Panc1 (cell line): Measurements from ENCODE around the gene DSCAM. TPM values are rescaled to one million over a fixed set of nuclear protein-coding genes. Genes with fewer than 3 reads are reported as not detected.

Experiments used
- ATAC-seq: fragments of 200-7000 bp; cut with Tn5 transposase; 2 replicates; pipeline ENCODE4 v1.9.1; 2020; ENCODE audit warnings: mild to moderate bottlenecking, moderate library complexity
- BruUV-seq: library from RNA; stranded (reverse); fragments of 400-500 nt; replicated peaks from 2 replicates; lab custom pipeline; 2021; lab: Mats Ljungman, UMichigan
- CTCF ChIA-PET: fragments of 300-600 bp; sonication (Branson Sonifier 250); formaldehyde crosslinking; loops from one replicate; lab custom pipeline; 2022; ENCODE audit warnings: antibody characterized with exemption; lab: Charles Lee
- POLR2A ChIA-PET: fragments of 300-600 bp; sonication (Branson Sonifier 250); formaldehyde crosslinking; loops from one replicate; lab custom pipeline; 2022; ENCODE audit warnings: antibody characterized with exemption; lab: Charles Lee
- DNase-seq: peaks from one replicate; pipeline ENCODE4 v3.0.0-alpha.2; 2010; ENCODE audit warnings: low read depth, low spot score
- H3K27ac ChIP-seq: 2 replicates; pipeline ENCODE4 v1.5.1; 2011; ENCODE audit warnings: mild to moderate bottlenecking, low read length, inconsistent platforms
- H3K27me3 ChIP-seq: fragments of 200-500 bp; sonication (Bioruptor generic); 2 replicates; pipeline ENCODE4 v1.6.0; 2014; ENCODE audit warnings: low read length, inconsistent platforms; ENCODE audit not compliant: control insufficient read depth, insufficient read depth
- H3K36me3 ChIP-seq: fragments of 200-500 bp; sonication (Bioruptor generic); 2 replicates; pipeline ENCODE4 v1.5.1; 2014; ENCODE audit warnings: inconsistent platforms, mild to moderate bottlenecking, low read length, moderate library complexity; ENCODE audit not compliant: control insufficient read depth, insufficient read depth
- H3K4me1 ChIP-seq: 2 replicates; pipeline ENCODE4 v1.5.1; 2011; ENCODE audit warnings: inconsistent platforms, mild to moderate bottlenecking, low read length, moderate library complexity; ENCODE audit not compliant: control insufficient read depth, insufficient read depth
- H3K4me3 ChIP-seq, 2 experiments: 2 replicates each; pipeline ENCODE4 v1.5.1; 2011 to 2012; ENCODE audit warnings: low read depth in 2 of 2, low read length in 2 of 2, mild to moderate bottlenecking in 2 of 2, inconsistent platforms in 1 of 2, moderate library complexity in 1 of 2
- H3K9me3 ChIP-seq: fragments of 200-500 bp; sonication (Bioruptor generic); 2 replicates; pipeline ENCODE4 v1.5.1; 2014; ENCODE audit warnings: low read depth, mild to moderate bottlenecking, inconsistent platforms, low read length, moderate library complexity; ENCODE audit not compliant: control insufficient read depth, insufficient read depth
- CTCF ChIP-seq: fragments of 450-650 bp; IDR thresholded peaks from 2 replicates; pipeline ENCODE4 v1.5.1; 2017; ENCODE audit warnings: mild to moderate bottlenecking
- POLR2AphosphoS5 ChIP-seq: IDR thresholded peaks from 2 replicates; pipeline ENCODE4 v1.6.1; 2012; ENCODE audit warnings: mild to moderate bottlenecking, low read depth, low read length, moderate library complexity
- SIN3A ChIP-seq: IDR thresholded peaks from 2 replicates; pipeline ENCODE4 v1.6.1; 2012; ENCODE audit warnings: low read depth, mild to moderate bottlenecking, low read length, moderate library complexity, borderline replicate concordance; ENCODE audit not compliant: insufficient read depth
- TCF7L2 ChIP-seq: IDR thresholded peaks from 2 replicates; pipeline ENCODE4 v1.6.1; 2011; ENCODE audit warnings: mild to moderate bottlenecking, low read depth, low read length, inconsistent platforms
- in situ Hi-C: cut with HindIII; loops from 2 replicates; pipeline ENCODE4 v1.10.0; 2016; ENCODE audit warnings: low sequenced_read_pairs, low pct_unique_long_range_greater_than_20kb
- intact Hi-C: fragments of 100-400 bp; cut with micrococcal nuclease; formaldehyde crosslinking; loops from one replicate; pipeline ENCODE4 v1.10.0; 2022; ENCODE audit not compliant: unreplicated experiment
- total RNA-seq: library from RNA; stranded (reverse); gene quantifications from one replicate; pipeline ENCODE4 v1.2.1, GENCODE V29; 2021; ENCODE audit not compliant: unreplicated experiment
- TF ChIP-seq, protein P1 (sequence below), 2 experiments: IDR thresholded peaks; 2 replicates each; pipeline ENCODE4 v1.6.1; 2011 to 2012; ENCODE audit warnings: low read depth in 2 of 2, control low read depth in 1 of 2, low read length in 1 of 2, mild to moderate bottlenecking in 1 of 2, moderate library complexity in 1 of 2; ENCODE audit not compliant: insufficient read depth in 1 of 2

Gene DSCAM
- total RNA-seq, 1 experiment from 2014 or later: not detected

- no peaks in the 10 kb centered on the region for H3K9me3 ChIP-seq
- ChIA-PET CTCF (no interaction called here), POLR2A (no interaction called here)
- BruUV-seq: no TSS peak
- TF ChIP-seq CTCF (no peak), TCF7L2 (no peak)
- no peak overlapping the region for H3K4me3 ChIP-seq
- no peak for DNase-seq
- intact Hi-C loops: no loop called here
- no peak overlapping the region for H3K27ac ChIP-seq
- ATAC-seq: no peak
- H3K36me3 ChIP-seq: no peaks in the 10 kb centered on the region
- H3K4me1 ChIP-seq: no peaks in the 10 kb centered on the region
- H3K27me3 ChIP-seq: no peaks in the 10 kb centered on the region
- in situ Hi-C loops: no loop called here
These were observed 221.0 kb downstream of the DSCAM start for GRCh38 chr21:40625991-40626390.

DNA sequence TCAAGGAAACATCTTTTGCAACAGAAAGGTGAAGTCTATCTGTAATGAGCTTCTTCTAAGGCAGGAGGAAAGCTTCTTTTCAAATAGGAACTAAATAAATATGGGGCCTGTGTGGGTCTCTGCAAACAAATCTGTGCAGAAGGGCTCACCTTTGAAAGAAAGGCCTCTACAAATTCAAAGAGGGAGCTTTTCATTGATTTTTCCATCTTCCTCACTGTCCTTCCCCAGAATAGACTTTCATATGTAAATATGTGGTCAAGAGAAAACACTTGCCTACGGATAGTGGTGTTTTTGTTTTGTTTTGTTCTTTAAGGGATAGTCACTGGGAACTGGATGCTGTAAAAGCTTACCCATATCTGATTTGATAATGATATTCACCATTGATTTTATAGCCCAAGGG, 223.4 kb downstream of the DSCAM start:
- H3K27me3 ChIP-seq: no peaks in the 10 kb centered on the region
- no peaks in the 10 kb centered on the region for H3K36me3 ChIP-seq
- no peaks in the 10 kb centered on the region for H3K4me1 ChIP-seq
- in situ Hi-C loops: no loop called here
- no TSS peak for BruUV-seq
- ATAC-seq: no peak
- intact Hi-C loops: no loop called here
- POLR2A ChIA-PET: no interaction called here
- H3K4me3 ChIP-seq: no peak overlapping the region
- no peaks in the 10 kb centered on the region for H3K9me3 ChIP-seq
- TF ChIP-seq CTCF (no peak), SIN3A (no peak)
- CTCF ChIA-PET: no interaction called here
- no peak for DNase-seq
- no peak overlapping the region for H3K27ac ChIP-seq

DNA sequence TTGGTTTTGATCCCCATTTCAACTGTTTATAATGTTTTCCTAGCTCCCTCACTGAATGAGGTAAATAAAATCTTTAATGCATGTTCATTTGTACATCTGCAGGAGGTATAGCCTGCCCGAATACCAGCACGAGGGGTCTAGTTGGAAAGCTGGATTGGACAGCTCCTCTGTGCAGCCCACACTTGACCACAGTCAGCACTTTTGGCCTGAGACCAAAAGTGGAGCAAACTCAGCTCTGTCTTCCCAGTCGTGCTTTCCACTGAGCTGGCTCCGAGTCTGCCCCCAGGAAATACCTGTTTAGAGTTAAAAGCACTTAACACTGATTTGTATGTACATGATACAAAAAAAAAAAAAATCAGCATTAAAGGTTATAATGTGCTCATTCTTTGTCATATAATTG, 224.4 kb downstream of the DSCAM start:
- no peak overlapping the region for H3K27ac ChIP-seq
- ChIA-PET POLR2A (no interaction called here), CTCF (no interaction called here)
- no TSS peak for BruUV-seq
- DNase-seq (no peak), ATAC-seq (no peak)
- in situ Hi-C loops: no loop called here
- no peak for TF ChIP-seq CTCF
- TF ChIP-seq, protein P1, sequence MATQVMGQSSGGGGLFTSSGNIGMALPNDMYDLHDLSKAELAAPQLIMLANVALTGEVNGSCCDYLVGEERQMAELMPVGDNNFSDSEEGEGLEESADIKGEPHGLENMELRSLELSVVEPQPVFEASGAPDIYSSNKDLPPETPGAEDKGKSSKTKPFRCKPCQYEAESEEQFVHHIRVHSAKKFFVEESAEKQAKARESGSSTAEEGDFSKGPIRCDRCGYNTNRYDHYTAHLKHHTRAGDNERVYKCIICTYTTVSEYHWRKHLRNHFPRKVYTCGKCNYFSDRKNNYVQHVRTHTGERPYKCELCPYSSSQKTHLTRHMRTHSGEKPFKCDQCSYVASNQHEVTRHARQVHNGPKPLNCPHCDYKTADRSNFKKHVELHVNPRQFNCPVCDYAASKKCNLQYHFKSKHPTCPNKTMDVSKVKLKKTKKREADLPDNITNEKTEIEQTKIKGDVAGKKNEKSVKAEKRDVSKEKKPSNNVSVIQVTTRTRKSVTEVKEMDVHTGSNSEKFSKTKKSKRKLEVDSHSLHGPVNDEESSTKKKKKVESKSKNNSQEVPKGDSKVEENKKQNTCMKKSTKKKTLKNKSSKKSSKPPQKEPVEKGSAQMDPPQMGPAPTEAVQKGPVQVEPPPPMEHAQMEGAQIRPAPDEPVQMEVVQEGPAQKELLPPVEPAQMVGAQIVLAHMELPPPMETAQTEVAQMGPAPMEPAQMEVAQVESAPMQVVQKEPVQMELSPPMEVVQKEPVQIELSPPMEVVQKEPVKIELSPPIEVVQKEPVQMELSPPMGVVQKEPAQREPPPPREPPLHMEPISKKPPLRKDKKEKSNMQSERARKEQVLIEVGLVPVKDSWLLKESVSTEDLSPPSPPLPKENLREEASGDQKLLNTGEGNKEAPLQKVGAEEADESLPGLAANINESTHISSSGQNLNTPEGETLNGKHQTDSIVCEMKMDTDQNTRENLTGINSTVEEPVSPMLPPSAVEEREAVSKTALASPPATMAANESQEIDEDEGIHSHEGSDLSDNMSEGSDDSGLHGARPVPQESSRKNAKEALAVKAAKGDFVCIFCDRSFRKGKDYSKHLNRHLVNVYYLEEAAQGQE (IDR thresholded peaks at IDR 0.05; ENCODE audit: insufficient read depth in 1 of 2, low read depth in 2 of 2, low read length in 1 of 2): no peak
- TF ChIP-seq POLR2AphosphoS5: no peak
- TF ChIP-seq TCF7L2: no peak
- no peak for TF ChIP-seq SIN3A
- H3K4me3 ChIP-seq: no peak overlapping the region
- H3K27me3 ChIP-seq: no peaks in the 10 kb centered on the region
- H3K36me3 ChIP-seq: no peaks in the 10 kb centered on the region
- intact Hi-C loops: no loop called here
- H3K4me1 ChIP-seq: no peaks in the 10 kb centered on the region
- no peaks in the 10 kb centered on the region for H3K9me3 ChIP-seq
